Measurements from ENCODE around the gene RASAL1. TPM values are rescaled to one million over a fixed set of nuclear protein-coding genes. Genes with fewer than 3 reads are reported as not detected.

RASAL1 gene
- total and polyA plus RNA-seq, 2 experiments from 2014 or later: not detected

DNA sequence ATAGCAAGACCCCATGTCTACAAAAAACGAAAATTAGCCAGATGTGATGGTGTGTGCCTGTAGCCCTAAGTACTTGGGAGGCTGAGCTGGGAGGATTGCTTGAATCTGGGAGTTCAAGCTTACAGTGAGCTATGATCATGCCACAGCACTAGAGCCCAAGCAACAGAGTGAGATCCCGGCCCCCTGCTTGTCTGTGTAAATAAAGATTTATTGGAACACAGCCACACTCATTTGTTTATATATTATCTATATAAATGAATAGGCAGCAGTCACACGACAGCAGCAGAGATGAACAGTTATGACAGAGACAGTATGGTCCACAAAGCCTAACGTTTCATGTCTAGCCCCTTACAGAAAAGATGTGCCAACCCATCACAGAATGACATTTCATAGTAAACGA, 34.9 kb upstream of the RASAL1 start:
- no peak overlapping the region for H2AFZ ChIP-seq
- in situ Hi-C loops (cut with MboI): loop anchor here (10.0 kb wide), 1 partner anchor 126 kb away; no protein-coding TSS in a partner anchor

DNA sequence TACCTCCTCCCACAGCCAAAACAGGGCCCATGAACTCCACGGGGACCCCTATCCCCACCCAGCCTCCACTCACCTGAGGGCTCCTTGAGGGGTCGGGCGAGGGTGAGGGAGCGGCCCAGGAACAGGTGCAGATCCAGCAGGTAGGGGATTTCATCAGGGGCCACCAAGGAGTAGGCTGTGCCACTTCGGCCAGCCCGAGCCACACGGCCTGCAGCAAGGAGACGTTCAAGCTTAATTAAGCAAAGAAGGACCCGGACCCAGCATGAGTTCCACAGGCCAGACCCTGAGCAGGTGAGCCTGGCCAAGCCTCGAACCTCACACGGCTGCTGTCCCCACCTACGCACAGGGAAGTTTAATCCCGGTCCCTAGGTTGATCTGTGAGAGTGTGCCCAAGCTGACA, 34.1 kb upstream of the RASAL1 start:
- Histone ChIP-seq H3K9ac (no peak overlapping the region), H3K9me3 (ENCODE audit: low read depth) (no peaks in the 10 kb centered on the region), H3K9me2 (ENCODE audit: insufficient read depth) (no peaks in the 10 kb centered on the region), H3K27ac (no peak overlapping the region), H3K4me1 (ENCODE audit: insufficient read depth) (no peaks in the 10 kb centered on the region), H3K36me3 (ENCODE audit: low read depth) (peaks cover 50% of the 10 kb centered on the region), H3K27me3 (replicated peaks; ENCODE audit: insufficient read depth) (no peaks in the 10 kb centered on the region), H3K4me2 (ENCODE audit: unreplicated experiment) (no peak overlapping the region), H4K20me1 (ENCODE audit: insufficient read depth) (no peaks in the 10 kb centered on the region), H2AFZ (no peak overlapping the region), H3K4me3 (no peak overlapping the region), H3F3A (ENCODE audit: insufficient read depth) (no peaks in the 10 kb centered on the region), H3K79me2 (ENCODE audit: insufficient read depth) (no peaks in the 10 kb centered on the region)
- DNase-seq: no peak
- 91 to 95% methylated on average over 11 to 13 of the region's 13 CpGs for WGBS, 2 experiments (ENCODE audit: low coverage in 1 of 2, low lambda C conversion rate in 2 of 2, missing lambda C conversion rate in 2 of 2)
- TF ChIP-seq EZH2phosphoT487 (IDR thresholded peaks at IDR 0.05; ENCODE audit: insufficient read depth, low read depth) (no peak), EZH2 (IDR thresholded peaks at IDR 0.05; ENCODE audit: insufficient read depth, poor library complexity, severe bottlenecking) (no peak)
- in situ Hi-C loops (cut with MboI): loop anchor here (10.0 kb wide), 1 partner anchor 125 kb away; no protein-coding TSS in a partner anchor

More for the DNA sequence above, 34.9 kb upstream of the RASAL1 start:
- Histone ChIP-seq H3K9ac (no peak overlapping the region), H3K9me3 (ENCODE audit: low read depth) (no peaks in the 10 kb centered on the region), H3K4me3 (no peak overlapping the region), H3K36me3 (ENCODE audit: low read depth) (peaks cover 50% of the 10 kb centered on the region), H3F3A (ENCODE audit: insufficient read depth) (no peaks in the 10 kb centered on the region), H3K79me2 (ENCODE audit: insufficient read depth) (no peaks in the 10 kb centered on the region), H3K4me2 (ENCODE audit: unreplicated experiment) (no peak overlapping the region), H3K27ac (no peak overlapping the region), H3K27me3 (replicated peaks; ENCODE audit: insufficient read depth) (no peaks in the 10 kb centered on the region), H4K20me1 (ENCODE audit: insufficient read depth) (no peaks in the 10 kb centered on the region), H3K9me2 (ENCODE audit: insufficient read depth) (no peaks in the 10 kb centered on the region), H3K4me1 (ENCODE audit: insufficient read depth) (no peaks in the 10 kb centered on the region)
- no peak for DNase-seq
- WGBS, 2 experiments (ENCODE audit: low coverage in 1 of 2, low lambda C conversion rate in 2 of 2, missing lambda C conversion rate in 2 of 2): 88 to 90% methylated on average over 5 of the region's 5 CpGs
- TF ChIP-seq EZH2 (IDR thresholded peaks at IDR 0.05; ENCODE audit: insufficient read depth, poor library complexity, severe bottlenecking) (no peak), EZH2phosphoT487 (IDR thresholded peaks at IDR 0.05; ENCODE audit: insufficient read depth, low read depth) (no peak)

DNA sequence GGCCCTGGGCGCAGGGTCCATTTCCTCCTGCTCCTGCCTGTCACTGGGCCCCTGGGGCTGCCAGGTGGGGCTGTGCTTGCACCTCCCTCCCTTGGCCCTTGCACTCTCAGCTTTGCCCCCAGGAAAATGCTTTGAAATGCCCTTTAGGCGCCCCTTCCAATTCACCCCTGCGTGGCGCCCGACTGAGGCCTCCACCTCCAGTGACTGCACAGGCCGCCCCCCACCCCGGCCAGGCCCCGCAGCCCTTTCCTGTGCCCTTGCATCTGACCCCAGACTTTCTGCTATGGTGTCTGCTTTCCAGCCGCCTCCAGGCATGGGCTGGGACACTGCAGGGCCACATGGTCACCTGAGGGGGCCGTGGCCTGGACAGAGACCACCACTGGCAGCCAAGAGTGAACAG, 32.3 kb upstream of the RASAL1 start:
- H3K9me3 ChIP-seq (ENCODE audit: low read depth): no peaks in the 10 kb centered on the region
- H3K4me2 ChIP-seq (ENCODE audit: unreplicated experiment): no peak overlapping the region
- no peaks in the 10 kb centered on the region for H3K9me2 ChIP-seq (ENCODE audit: insufficient read depth)
- no peaks in the 10 kb centered on the region for H3K79me2 ChIP-seq (ENCODE audit: insufficient read depth)
- no peak overlapping the region for H2AFZ ChIP-seq
- H4K20me1 ChIP-seq (ENCODE audit: insufficient read depth): no peaks in the 10 kb centered on the region
- TF ChIP-seq EZH2phosphoT487 (IDR thresholded peaks at IDR 0.05; ENCODE audit: insufficient read depth, low read depth) (no peak), EZH2 (IDR thresholded peaks at IDR 0.05; ENCODE audit: insufficient read depth, poor library complexity, severe bottlenecking) (no peak)
- H3F3A ChIP-seq (ENCODE audit: insufficient read depth): no peaks in the 10 kb centered on the region
- H3K4me1 ChIP-seq (ENCODE audit: insufficient read depth): no peaks in the 10 kb centered on the region
- in situ Hi-C loops (cut with MboI): no loop called here
- 96 to 98% methylated on average over 10 of the region's 10 CpGs for WGBS, 2 experiments (ENCODE audit: low coverage in 1 of 2, low lambda C conversion rate in 2 of 2, missing lambda C conversion rate in 2 of 2)
- no peak overlapping the region for H3K9ac ChIP-seq
- H3K36me3 ChIP-seq (ENCODE audit: low read depth): peaks cover 41% of the 10 kb centered on the region
- DNase-seq: no peak
- no peaks in the 10 kb centered on the region for H3K27me3 ChIP-seq (replicated peaks; ENCODE audit: insufficient read depth)
- no peak overlapping the region for H3K27ac ChIP-seq
- H3K4me3 ChIP-seq: no peak overlapping the region

DNA sequence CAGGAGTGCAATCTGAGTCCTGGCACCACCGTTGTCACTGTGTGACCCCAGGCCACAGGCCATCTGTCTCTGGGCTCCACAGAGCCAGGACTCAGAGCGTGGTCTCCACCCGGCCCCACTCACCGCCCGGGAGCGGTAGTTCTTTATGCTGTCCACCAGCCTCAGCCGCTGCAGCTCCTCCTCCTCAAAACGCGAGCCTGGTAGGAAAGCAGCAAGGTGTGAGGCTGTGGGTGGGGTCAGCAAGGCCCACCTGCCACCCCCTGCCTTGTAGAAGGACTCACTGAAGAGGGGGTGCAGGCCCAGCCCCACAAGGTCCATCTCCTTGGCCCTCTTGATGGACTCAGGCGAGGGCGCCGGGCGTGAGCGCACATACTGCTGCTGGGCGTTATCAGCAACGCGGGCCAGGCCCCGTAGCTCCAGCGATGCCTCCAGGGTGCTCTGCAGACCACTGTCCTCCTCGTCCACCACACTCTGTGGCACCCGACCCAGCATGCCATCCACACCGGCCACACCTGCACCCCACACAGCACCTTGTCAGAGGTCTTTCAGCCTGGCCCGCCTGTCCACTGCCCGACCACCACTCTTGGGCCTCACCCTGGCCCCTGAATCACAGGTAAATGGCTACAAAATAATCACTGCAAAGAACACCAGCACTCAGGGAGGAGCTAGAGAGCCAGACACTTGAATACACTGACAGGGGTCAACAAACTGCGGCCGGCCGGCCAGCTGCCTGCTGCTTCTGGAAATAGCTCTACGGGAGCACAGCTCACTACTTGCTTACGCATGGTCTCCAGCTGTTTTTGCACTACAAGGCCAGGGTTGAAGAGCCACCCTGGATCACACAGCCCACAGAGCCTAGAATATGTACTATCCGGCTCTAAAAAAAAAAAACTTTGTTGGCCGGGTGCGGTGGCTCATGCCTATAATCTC, 30.2 kb upstream of the RASAL1 start:
- Histone ChIP-seq H3K27me3 (replicated peaks; ENCODE audit: insufficient read depth) (no peaks in the 10 kb centered on the region), H3K27ac (no peak overlapping the region), H3K9ac (no peak overlapping the region), H3K9me2 (ENCODE audit: insufficient read depth) (no peaks in the 10 kb centered on the region), H3K9me3 (ENCODE audit: low read depth) (no peaks in the 10 kb centered on the region), H3F3A (ENCODE audit: insufficient read depth) (no peaks in the 10 kb centered on the region), H4K20me1 (ENCODE audit: insufficient read depth) (no peaks in the 10 kb centered on the region), H3K79me2 (ENCODE audit: insufficient read depth) (no peaks in the 10 kb centered on the region), H3K4me1 (ENCODE audit: insufficient read depth) (no peaks in the 10 kb centered on the region), H3K4me2 (ENCODE audit: unreplicated experiment) (no peak overlapping the region), H3K4me3 (no peak overlapping the region), H3K36me3 (ENCODE audit: low read depth) (peaks cover 20% of the 10 kb centered on the region; the same call in 1 of the 2 replicates), H2AFZ (no peak overlapping the region)
- DNase-seq: no peak
- TF ChIP-seq EZH2 (IDR thresholded peaks at IDR 0.05; ENCODE audit: insufficient read depth, poor library complexity, severe bottlenecking) (no peak), EZH2phosphoT487 (IDR thresholded peaks at IDR 0.05; ENCODE audit: insufficient read depth, low read depth) (no peak)
- in situ Hi-C loops (cut with MboI): no loop called here
- 91 to 97% methylated on average over 29 to 32 of the region's 32 CpGs for WGBS, 2 experiments (ENCODE audit: low coverage in 1 of 2, low lambda C conversion rate in 2 of 2, missing lambda C conversion rate in 2 of 2)
